SW480 (cell line): ENCODE data around the gene ADH1C.

Experiments used
- DNase-seq: peaks from one replicate; pipeline ENCODE4 v3.0.0-alpha.2; 2016; ENCODE audit warnings: low spot score

Gene ADH1C

GRCh38 chr4:99301376-99302164 is 51.0 kb downstream of the ADH1C start:
- DNase-seq = no peak

- no peak for DNase-seq
Observed at GRCh38 chr4:99300934-99301333, 51.6 kb downstream of the ADH1C start.

GRCh38 chr4:99293357-99293756 is 59.2 kb downstream of the ADH1C start:
- DNase-seq = no peak

GRCh38 chr4:99290848-99291786 is 61.4 kb downstream of the ADH1C start, which contains the start of gene ADH1A:
ADH1A (minus strand) TSS chr4:99290985; CDS start chr4:99290914, 71 bp downstream.
- no peak for DNase-seq
